OCI-LY1 (cell line): ENCODE results near the gene SNTB2.

ENCODE experiments used
- EZH2 ChIP-seq: fragments of 200-600 bp; sonication (generic), shearing (Covaris generic); IDR thresholded peaks from 2 replicates; pipeline ENCODE4 v1.8.0; 2017; ENCODE audit warnings: borderline replicate concordance, mixed run types, mild to moderate bottlenecking, antibody characterized with exemption, low read length, moderate library complexity, mixed read lengths
- TF ChIP-seq, protein P1 (sequence below): fragments of 200-600 bp; sonication (generic), shearing (Covaris generic); IDR thresholded peaks from 2 replicates; pipeline ENCODE4 v1.5.1; 2017; ENCODE audit warnings: mild to moderate bottlenecking, antibody characterized with exemption, low read length, moderate library complexity, mixed read lengths

DNA sequence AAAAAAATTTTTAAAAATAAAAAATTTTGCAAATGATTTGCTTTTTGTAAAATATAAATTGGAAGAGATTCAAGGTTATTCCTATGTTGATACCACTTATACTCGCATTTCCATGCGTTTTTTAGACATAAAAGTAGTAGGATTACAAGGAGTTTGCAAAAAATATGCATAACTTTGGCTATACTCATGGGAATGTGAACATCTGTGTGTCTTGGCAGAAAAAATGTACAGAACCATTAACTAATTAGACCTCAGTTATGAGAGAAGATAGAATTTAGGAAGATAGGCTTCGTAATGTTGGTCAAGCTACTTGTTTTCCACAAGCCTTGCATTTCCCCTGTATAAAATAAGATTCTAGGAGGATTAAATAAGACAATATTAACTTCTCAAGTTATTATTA is 63.1 kb downstream of the SNTB2 start:
- TF ChIP-seq EZH2: no peak
- TF ChIP-seq, protein P1, sequence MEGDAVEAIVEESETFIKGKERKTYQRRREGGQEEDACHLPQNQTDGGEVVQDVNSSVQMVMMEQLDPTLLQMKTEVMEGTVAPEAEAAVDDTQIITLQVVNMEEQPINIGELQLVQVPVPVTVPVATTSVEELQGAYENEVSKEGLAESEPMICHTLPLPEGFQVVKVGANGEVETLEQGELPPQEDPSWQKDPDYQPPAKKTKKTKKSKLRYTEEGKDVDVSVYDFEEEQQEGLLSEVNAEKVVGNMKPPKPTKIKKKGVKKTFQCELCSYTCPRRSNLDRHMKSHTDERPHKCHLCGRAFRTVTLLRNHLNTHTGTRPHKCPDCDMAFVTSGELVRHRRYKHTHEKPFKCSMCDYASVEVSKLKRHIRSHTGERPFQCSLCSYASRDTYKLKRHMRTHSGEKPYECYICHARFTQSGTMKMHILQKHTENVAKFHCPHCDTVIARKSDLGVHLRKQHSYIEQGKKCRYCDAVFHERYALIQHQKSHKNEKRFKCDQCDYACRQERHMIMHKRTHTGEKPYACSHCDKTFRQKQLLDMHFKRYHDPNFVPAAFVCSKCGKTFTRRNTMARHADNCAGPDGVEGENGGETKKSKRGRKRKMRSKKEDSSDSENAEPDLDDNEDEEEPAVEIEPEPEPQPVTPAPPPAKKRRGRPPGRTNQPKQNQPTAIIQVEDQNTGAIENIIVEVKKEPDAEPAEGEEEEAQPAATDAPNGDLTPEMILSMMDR: no peak
